ENCODE measurements around the gene SDK1.
"Not testable (repeated sequence)": the region's sequence is repeated elsewhere in the genome, so short reads cannot be mapped to it uniquely, and the experiment has no call there.

Gene SDK1

GRCh38 chr7:4215176-4215720 is 914.2 kb downstream of the SDK1 start:
- TF ChIP-seq, protein P1, sequence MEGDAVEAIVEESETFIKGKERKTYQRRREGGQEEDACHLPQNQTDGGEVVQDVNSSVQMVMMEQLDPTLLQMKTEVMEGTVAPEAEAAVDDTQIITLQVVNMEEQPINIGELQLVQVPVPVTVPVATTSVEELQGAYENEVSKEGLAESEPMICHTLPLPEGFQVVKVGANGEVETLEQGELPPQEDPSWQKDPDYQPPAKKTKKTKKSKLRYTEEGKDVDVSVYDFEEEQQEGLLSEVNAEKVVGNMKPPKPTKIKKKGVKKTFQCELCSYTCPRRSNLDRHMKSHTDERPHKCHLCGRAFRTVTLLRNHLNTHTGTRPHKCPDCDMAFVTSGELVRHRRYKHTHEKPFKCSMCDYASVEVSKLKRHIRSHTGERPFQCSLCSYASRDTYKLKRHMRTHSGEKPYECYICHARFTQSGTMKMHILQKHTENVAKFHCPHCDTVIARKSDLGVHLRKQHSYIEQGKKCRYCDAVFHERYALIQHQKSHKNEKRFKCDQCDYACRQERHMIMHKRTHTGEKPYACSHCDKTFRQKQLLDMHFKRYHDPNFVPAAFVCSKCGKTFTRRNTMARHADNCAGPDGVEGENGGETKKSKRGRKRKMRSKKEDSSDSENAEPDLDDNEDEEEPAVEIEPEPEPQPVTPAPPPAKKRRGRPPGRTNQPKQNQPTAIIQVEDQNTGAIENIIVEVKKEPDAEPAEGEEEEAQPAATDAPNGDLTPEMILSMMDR (IDR thresholded peaks at IDR 0.05; ENCODE audit: control insufficient read depth, extremely low read depth, insufficient read depth): no peak
- H3K4me3 ChIP-seq (ENCODE audit: low read depth, low read length): no peak overlapping the region
- no peak for DNase-seq (ENCODE audit: low read depth)

DNA sequence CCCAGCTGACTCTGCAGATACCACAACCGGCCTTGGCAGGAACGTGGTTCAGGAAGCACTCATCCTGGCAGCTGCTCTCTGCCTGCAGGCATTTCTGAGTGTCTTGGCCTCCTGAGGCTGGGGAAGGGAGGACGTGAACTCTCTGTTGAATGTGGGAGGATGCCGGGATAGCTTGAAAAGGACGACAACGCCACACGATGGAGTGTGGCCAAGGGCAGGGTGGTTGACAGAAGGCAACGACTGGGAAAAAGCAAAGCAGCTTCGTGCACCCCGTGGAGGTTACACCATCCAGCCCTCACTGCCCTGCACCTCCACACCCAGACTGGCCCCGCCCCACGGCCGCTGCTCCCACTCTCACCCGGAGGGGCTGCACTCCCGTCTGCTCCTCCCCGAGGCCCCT is 915.0 kb downstream of the SDK1 start:
- DNase-seq (ENCODE audit: low read depth): no peak
- H3K4me3 ChIP-seq (ENCODE audit: low read depth, low read length): no peak overlapping the region
- TF ChIP-seq, protein P1 (IDR thresholded peaks at IDR 0.05; ENCODE audit: control insufficient read depth, extremely low read depth, insufficient read depth): no peak

DNA sequence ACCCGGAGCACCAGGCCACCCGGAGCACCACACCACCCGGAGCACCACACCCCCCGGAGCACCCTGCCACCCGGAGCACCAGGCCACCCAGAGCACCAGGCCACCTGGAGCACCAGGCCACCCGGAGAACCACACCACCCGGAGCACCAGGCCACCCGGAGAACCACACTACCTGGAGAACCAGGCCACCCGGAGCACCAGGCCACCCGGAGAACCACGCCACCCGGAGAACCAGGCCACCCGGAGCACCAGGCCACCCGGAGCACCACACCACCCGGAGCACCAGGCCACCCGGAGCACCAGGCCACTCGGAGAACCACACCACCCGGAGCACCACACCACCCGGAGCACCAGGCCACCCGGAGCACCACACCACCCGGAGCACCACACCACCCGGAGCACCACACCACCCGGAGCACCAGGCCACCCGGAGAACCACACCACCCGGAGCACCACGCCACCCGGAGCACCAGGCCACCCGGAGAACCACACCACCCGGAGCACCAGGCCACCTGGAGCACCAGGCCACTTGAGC is 916.1 kb downstream of the SDK1 start:
- not testable (repeated sequence) for H3K4me3 ChIP-seq (ENCODE audit: low read depth, low read length)

GRCh38 chr7:4218481-4218880 is 917.4 kb downstream of the SDK1 start:
- H3K4me3 ChIP-seq (ENCODE audit: low read depth, low read length): no peak overlapping the region

More for the DNA sequence above, 916.1 kb downstream of the SDK1 start:
- not testable (repeated sequence) for DNase-seq (ENCODE audit: low read depth)

GRCh38 chr7:4220011-4220410 is 919.0 kb downstream of the SDK1 start:
- no peak overlapping the region for H3K4me3 ChIP-seq (ENCODE audit: low read depth, low read length)
- TF ChIP-seq, protein P1 (IDR thresholded peaks at IDR 0.05; ENCODE audit: control insufficient read depth, extremely low read depth, insufficient read depth): no peak

More at GRCh38 chr7:4218481-4218880, 917.4 kb downstream of the SDK1 start:
- DNase-seq (ENCODE audit: low read depth): no peak
- TF ChIP-seq, protein P1 (IDR thresholded peaks at IDR 0.05; ENCODE audit: control insufficient read depth, extremely low read depth, insufficient read depth): no peak

DNA sequence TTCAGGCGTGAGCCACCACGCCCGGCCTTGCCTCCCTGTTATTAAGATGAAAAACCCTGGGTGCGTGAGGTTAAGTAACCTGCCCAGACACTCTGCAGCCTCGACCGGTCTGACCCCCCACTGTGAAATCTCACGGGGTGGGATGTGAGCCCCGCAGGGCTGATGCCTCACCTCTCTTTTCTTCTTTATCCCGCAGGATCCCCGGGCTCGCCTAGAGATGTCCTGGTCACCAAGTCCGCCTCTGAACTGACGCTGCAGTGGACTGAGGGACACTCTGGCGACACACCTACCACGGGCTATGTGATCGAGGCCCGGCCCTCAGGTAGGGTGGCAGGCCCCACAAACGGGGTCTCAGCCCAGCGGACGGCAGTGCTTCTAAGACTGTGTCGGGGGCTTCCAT is 920.0 kb downstream of the SDK1 start:
- H3K4me3 ChIP-seq (ENCODE audit: low read depth, low read length): no peak overlapping the region
- no peak for DNase-seq (ENCODE audit: low read depth)
- TF ChIP-seq, protein P1 (IDR thresholded peaks at IDR 0.05; ENCODE audit: control insufficient read depth, extremely low read depth, insufficient read depth): no peak

More at GRCh38 chr7:4220011-4220410, 919.0 kb downstream of the SDK1 start:
- DNase-seq (ENCODE audit: low read depth): no peak

- TF ChIP-seq, protein P1 (IDR thresholded peaks at IDR 0.05; ENCODE audit: control insufficient read depth, extremely low read depth, insufficient read depth): no peak
- no peak overlapping the region for H3K4me3 ChIP-seq (ENCODE audit: low read depth, low read length)
- DNase-seq (ENCODE audit: low read depth): no peak
These were observed 921.6 kb downstream of the SDK1 start for GRCh38 chr7:4222676-4223075.
